Esophagus muscularis mucosa (tissue), 3 donors: ENCODE data around the gene HNF1A.

Experiments
- CTCF ChIP-seq, 3 experiments: fragments of 200-600 bp in 2 of 3; fragments of 450-650 bp in 1 of 3; sonication (generic) in 2 of 3; IDR thresholded peaks; one replicate each; pipeline ENCODE4 v1.5.1; 2017 to 2019; ENCODE audit warnings: antibody characterized with exemption in 3 of 3, mild to moderate bottlenecking in 2 of 3, moderate library complexity in 1 of 3
- POLR2A ChIP-seq: fragments of 450-650 bp; IDR thresholded peaks from one replicate; pipeline ENCODE4 v1.6.1; 2017; ENCODE audit warnings: antibody characterized with exemption, moderate library complexity, mild to moderate bottlenecking, low read depth

GRCh38 chr12:120994059-120994458 lies 15.7 kb downstream of the HNF1A start:
- TF ChIP-seq CTCF (IDR thresholded peaks at IDR 0.05) = no peak
- no peak for TF ChIP-seq POLR2A
